CD14-positive monocyte (primary cell): Measurements from ENCODE around the gene SHB. TPM values are rescaled to one million over a fixed set of nuclear protein-coding genes. Genes with fewer than 3 reads are reported as not detected.

Experiments
- DNase-seq, 3 donors: peaks; one replicate each; pipeline ENCODE4 v3.0.0-alpha.2; 2011 to 2022
- H2AFZ ChIP-seq: 2 replicates; pipeline ENCODE4 v1.6.0; 2012; ENCODE audit warnings: mild to moderate bottlenecking, low read depth, low read length, inconsistent platforms; ENCODE audit not compliant: insufficient read depth, poor library complexity, severe bottlenecking
- H3K27ac ChIP-seq, 2 donors: 1 replicate in 1 of 2; 2 replicates in 1 of 2; pipeline ENCODE4 v1.5.1; 2012 to 2013; ENCODE audit warnings: low read length in 2 of 2, control low read depth in 1 of 2, inconsistent platforms in 1 of 2, low read depth in 1 of 2, mild to moderate bottlenecking in 1 of 2
- H3K27me3 ChIP-seq, 2 donors: one replicate each; pipeline versions ENCODE4 v1.6.0 to v1.6.1; 2011 to 2013; ENCODE audit warnings: low read length in 2 of 2; ENCODE audit not compliant: control insufficient read depth in 2 of 2, insufficient read depth in 2 of 2
- H3K36me3 ChIP-seq, 2 donors: replicated peaks in 1 of 2; 1 replicate in 1 of 2; 2 replicates in 1 of 2; pipeline versions ENCODE4 v1.5.1 to v1.6.1; 2012 to 2013; ENCODE audit warnings: low read length in 2 of 2, control low read depth in 1 of 2, inconsistent platforms in 1 of 2, mild to moderate bottlenecking in 1 of 2; ENCODE audit not compliant: insufficient read depth in 2 of 2, control insufficient read depth in 1 of 2
- H3K4me1 ChIP-seq, 2 donors: 1 replicate in 1 of 2; 2 replicates in 1 of 2; pipeline versions ENCODE4 v1.5.1 to v1.6.1; 2012 to 2013; ENCODE audit warnings: low read length in 2 of 2, control low read depth in 1 of 2, inconsistent platforms in 1 of 2, mild to moderate bottlenecking in 1 of 2, moderate library complexity in 1 of 2; ENCODE audit not compliant: insufficient read depth in 2 of 2, control insufficient read depth in 1 of 2
- H3K4me2 ChIP-seq: replicated peaks from 2 replicates; pipeline ENCODE3; 2012; ENCODE audit warnings: low read length, moderate library complexity, mild to moderate bottlenecking; ENCODE audit not compliant: poor library complexity, severe bottlenecking; ENCODE audit errors: extremely low read depth
- H3K4me3 ChIP-seq, 3 experiments: fragments of 200-600 bp in 1 of 3; sonication (generic) in 1 of 3; replicated peaks in 1 of 3; 1 replicate in 2 of 3; 2 replicates in 1 of 3; pipeline ENCODE4 v1.5.1; 2011 to 2013; ENCODE audit warnings: low read length in 3 of 3, mild to moderate bottlenecking in 3 of 3, control low read depth in 2 of 3, low read depth in 2 of 3, inconsistent platforms in 1 of 3, moderate library complexity in 1 of 3
- H3K79me2 ChIP-seq: 2 replicates; pipeline ENCODE4 v1.6.0; 2012; ENCODE audit warnings: mild to moderate bottlenecking, control low read depth, inconsistent platforms, low read length, moderate library complexity; ENCODE audit not compliant: insufficient read depth
- H3K9ac ChIP-seq: 2 replicates; pipeline ENCODE4 v1.6.0; 2017; ENCODE audit warnings: low read length, mild to moderate bottlenecking; ENCODE audit not compliant: insufficient read depth, poor library complexity, severe bottlenecking
- H3K9me3 ChIP-seq, 2 donors: replicated peaks in 1 of 2; 1 replicate in 1 of 2; 2 replicates in 1 of 2; pipeline versions ENCODE4 v1.5.1 to v1.6.1; 2012 to 2013; ENCODE audit warnings: low read length in 2 of 2, control low read depth in 1 of 2; ENCODE audit not compliant: control insufficient read depth in 1 of 2, insufficient read depth in 1 of 2
- H4K20me1 ChIP-seq: 2 replicates; pipeline ENCODE4 v1.6.0; 2012; ENCODE audit warnings: mild to moderate bottlenecking, low read length, control low read depth, moderate library complexity; ENCODE audit not compliant: insufficient read depth
- H3K27ac Mint-ChIP-seq, 7 donors: one replicate each; pipeline ENCODE4 v1.8.0; 2020; ENCODE audit warnings: mild to moderate bottlenecking in 7 of 7, mixed read lengths in 7 of 7, moderate library complexity in 6 of 7, inconsistent platforms in 2 of 7
- H3K27me3 Mint-ChIP-seq, 3 donors: one replicate each; pipeline ENCODE4 v1.8.0; 2021 to 2022; ENCODE audit warnings: low read depth in 3 of 3, mild to moderate bottlenecking in 3 of 3, mixed read lengths in 3 of 3, moderate library complexity in 3 of 3, inconsistent platforms in 1 of 3
- H3K36me3 Mint-ChIP-seq, 2 donors: one replicate each; pipeline ENCODE4 v1.8.0; 2020; ENCODE audit warnings: mixed read lengths in 2 of 2, inconsistent platforms in 1 of 2, mild to moderate bottlenecking in 1 of 2
- H3K4me1 Mint-ChIP-seq: one replicate; pipeline ENCODE4 v1.8.0; 2020; ENCODE audit warnings: mild to moderate bottlenecking, mixed read lengths
- H3K4me3 Mint-ChIP-seq, 2 donors: one replicate each; pipeline ENCODE4 v1.8.0; 2020; ENCODE audit warnings: mild to moderate bottlenecking in 2 of 2, mixed read lengths in 2 of 2, moderate library complexity in 1 of 2
- H3K9me3 Mint-ChIP-seq, 7 donors: one replicate each; pipeline ENCODE4 v1.8.0; 2020 to 2022; ENCODE audit warnings: mixed read lengths in 7 of 7, mild to moderate bottlenecking in 6 of 7, moderate library complexity in 6 of 7, inconsistent platforms in 2 of 7
- CTCF ChIP-seq: fragments of 200-600 bp; IDR thresholded peaks from one replicate; pipeline ENCODE4 v1.8.0; 2022; ENCODE audit warnings: antibody characterized with exemption, mild to moderate bottlenecking
- WGBS: methylation state at CpG from one replicate; pipeline ENCODE4 v1.1.5; 2013; ENCODE audit warnings: missing lambda C conversion rate; ENCODE audit not compliant: insufficient coverage; 5-methylcytosine and 5-hydroxymethylcytosine counted together
- intact Hi-C, 2 donors: fragments of 100-400 bp; cut with micrococcal nuclease; formaldehyde crosslinking; loops; one replicate each; pipeline versions ENCODE4 v1.15.0 to v1.15.1; 2023
- polyA plus RNA-seq, 3 donors: library from polyadenylated mRNA; depleted of rRNA in 1 of 3; unstranded in 2 of 3; stranded (reverse) in 1 of 3; fragments of 300-500 nt in 2 of 3; fragments of >200 nt in 1 of 3; fragmentation: Illumina TruSeq in 2 of 3; gene quantifications; 1 replicate in 2 of 3; 2 replicates in 1 of 3; pipeline ENCODE4 v1.2.3, GENCODE V29; 2012 to 2021

Gene SHB
- polyA plus RNA-seq, 3 donors, result 0.27 to 1.3 (median 0.31) TPM

- Histone ChIP-seq H3K9ac (no peak overlapping the region), H3K36me3 (no peaks in the 10 kb centered on the region), H4K20me1 (no peaks in the 10 kb centered on the region), H3K27me3 (no peaks in the 10 kb centered on the region), H3K9me3 (no peaks in the 10 kb centered on the region), H3K4me2 (no peak overlapping the region), H3K4me1 (peaks cover 24 to 26% of the 10 kb centered on the region in 2 donors), H2AFZ (no peak overlapping the region), H3K79me2 (no peaks in the 10 kb centered on the region), H3K27ac (no peak overlapping the region), H3K4me3 (no peak overlapping the region)
- WGBS, result 57% methylated on average over 1 of the region's 2 CpGs
- no peaks in the 10 kb centered on the region for H3K9me3 Mint-ChIP-seq
- peaks cover 0 to 3% (median 3%) of the 10 kb centered on the region in 3 donors for H3K27me3 Mint-ChIP-seq
- intact Hi-C loops, result no loop called here
- no peak for DNase-seq
- no peak overlapping the region for H3K4me3 Mint-ChIP-seq
- no peak for TF ChIP-seq CTCF
- peak overlapping the region in 1 of 7 donors; percentile 10 for H3K27ac Mint-ChIP-seq
- peaks cover 35% of the 10 kb centered on the region for H3K4me1 Mint-ChIP-seq
- H3K36me3 Mint-ChIP-seq, result no peaks in the 10 kb centered on the region
Observed at GRCh38 chr9:37988602-37989001, 80.4 kb downstream of the SHB start.

GRCh38 chr9:37988041-37988440 is 81.0 kb downstream of the SHB start:
- DNase-seq, result no peak
- H3K27ac ChIP-seq, result no peak overlapping the region
- H3K4me3 ChIP-seq, result no peak overlapping the region
- H3K4me1 ChIP-seq, result peaks cover 19 to 20% of the 10 kb centered on the region in 2 donors
- TF ChIP-seq CTCF, result no peak
- H3K36me3 Mint-ChIP-seq, result no peaks in the 10 kb centered on the region
- H3K36me3 ChIP-seq, result no peaks in the 10 kb centered on the region
- no peak overlapping the region for H3K4me3 Mint-ChIP-seq
- H3K4me2 ChIP-seq, result no peak overlapping the region
- intact Hi-C loops, result no loop called here
- H3K27me3 Mint-ChIP-seq, result peaks cover 2 to 3% (median 3%) of the 10 kb centered on the region in 3 donors
- 94% methylated on average over 4 of the region's 5 CpGs for WGBS
- H3K9me3 Mint-ChIP-seq, result no peaks in the 10 kb centered on the region
- no peaks in the 10 kb centered on the region for H3K27me3 ChIP-seq
- H4K20me1 ChIP-seq, result no peaks in the 10 kb centered on the region
- H3K4me1 Mint-ChIP-seq, result peaks cover 32% of the 10 kb centered on the region
- no peaks in the 10 kb centered on the region for H3K79me2 ChIP-seq
- H3K9me3 ChIP-seq, result no peaks in the 10 kb centered on the region
- H2AFZ ChIP-seq, result no peak overlapping the region
- H3K27ac Mint-ChIP-seq, result peak overlapping the region in 1 of 7 donors; percentile 10
- no peak overlapping the region for H3K9ac ChIP-seq
